HepG2 (cell line): ENCODE data around the gene AWAT1. TPM values are rescaled to one million over a fixed set of nuclear protein-coding genes. Genes with fewer than 3 reads are reported as not detected.

ENCODE experiments used
- ATAC-seq: fragments of 200-7000 bp; cut with Tn5 transposase; 3 replicates; pipeline ENCODE4 v1.9.1; 2020; ENCODE audit warnings: mild to moderate bottlenecking, moderate library complexity
- BruUV-seq: library from RNA; stranded (reverse); fragments of 400-500 nt; replicated peaks from 2 replicates; lab custom pipeline; 2021; lab: Mats Ljungman, UMichigan
- CTCF ChIA-PET: fragments of 300-600 bp; formaldehyde crosslinking; extraction: SDS; loops from one replicate; lab custom pipeline; 2021; ENCODE audit warnings: low total read pairs, inconsistent platforms, low intra/inter-chr PET ratio; lab: Yijun Ruan, JAX
- POLR2A ChIA-PET: fragments of 350-600 bp; sonication (Branson Sonifier 250); formaldehyde crosslinking; loops from one replicate; lab custom pipeline; 2020; ENCODE audit warnings: antibody characterized with exemption, inconsistent platforms; lab: Yijun Ruan, JAX
- DNase-seq: peaks from one replicate; pipeline ENCODE4 v3.0.0-alpha.2; 2015; ENCODE audit warnings: low spot score
- FAIRE-seq: peaks from 3 replicates; lab custom pipeline; 2011; peaks lifted over from hg19 to GRCh38; lab: Jason Lieb, UNC
- H2AFZ ChIP-seq: one replicate; pipeline ENCODE4 v1.6.1; 2011; ENCODE audit warnings: low read length, inconsistent platforms
- H3K27ac ChIP-seq: fragments of 300-600 bp; 3 replicates; pipeline ENCODE4 v1.8.0; 2011; ENCODE audit warnings: mixed run types, mild to moderate bottlenecking, mixed read lengths, low read length, inconsistent platforms; ENCODE audit not compliant: insufficient read depth; ENCODE audit errors: extremely low read length
- H3K27me3 ChIP-seq, 2 experiments: fragments of 200-600 bp in 1 of 2; 2 replicates in 1 of 2; 3 replicates in 1 of 2; pipeline versions ENCODE4 v1.6.0 to v1.8.0; 2011; ENCODE audit warnings: low read length in 2 of 2, mild to moderate bottlenecking in 2 of 2, moderate library complexity in 2 of 2, inconsistent platforms in 1 of 2; ENCODE audit not compliant: insufficient read depth in 2 of 2, control insufficient read depth in 1 of 2
- H3K36me3 ChIP-seq, 2 experiments: fragments of 200-600 bp in 1 of 2; replicated peaks in 1 of 2; 2 replicates in 1 of 2; 3 replicates in 1 of 2; pipeline versions ENCODE4 v1.5.1 to v1.8.0; 2011; ENCODE audit warnings: low read length in 2 of 2, inconsistent platforms in 1 of 2; ENCODE audit not compliant: insufficient read depth in 2 of 2, control insufficient read depth in 1 of 2
- H3K4me1 ChIP-seq: 2 replicates; pipeline ENCODE4 v1.5.1; 2012; ENCODE audit warnings: low read length, inconsistent platforms; ENCODE audit not compliant: insufficient read depth
- H3K4me2 ChIP-seq: 2 replicates; pipeline ENCODE4 v1.6.0; 2011; ENCODE audit warnings: low read depth, low read length, inconsistent platforms
- H3K4me3 ChIP-seq, 3 experiments: fragments of 200-600 bp in 1 of 3; sonication (generic), shearing (Covaris generic) in 1 of 3; replicated peaks in 1 of 3; 2 replicates each; pipeline ENCODE4 v1.5.1; 2011 to 2016; ENCODE audit warnings: low read length in 3 of 3, inconsistent platforms in 2 of 3, low read depth in 2 of 3, mild to moderate bottlenecking in 2 of 3, control low read depth in 1 of 3, mixed read lengths in 1 of 3; ENCODE audit not compliant: insufficient read depth in 1 of 3
- H3K79me2 ChIP-seq: one replicate; pipeline ENCODE4 v1.6.1; 2011; ENCODE audit warnings: low read length, inconsistent platforms; ENCODE audit not compliant: insufficient read depth
- H3K9ac ChIP-seq: 2 replicates; pipeline ENCODE4 v1.6.0; 2011; ENCODE audit warnings: mild to moderate bottlenecking, low read depth, low read length, inconsistent platforms; ENCODE audit not compliant: insufficient read depth
- H3K9me3 ChIP-seq: 2 replicates; pipeline ENCODE4 v1.5.1; 2012; ENCODE audit warnings: mild to moderate bottlenecking, low read length
- H4K20me1 ChIP-seq: 2 replicates; pipeline ENCODE4 v1.6.0; 2011; ENCODE audit warnings: inconsistent platforms, mild to moderate bottlenecking, low read length, moderate library complexity; ENCODE audit not compliant: insufficient read depth
- CENPX ChIP-seq: sonication (generic); formaldehyde crosslinking; IDR thresholded peaks from 2 replicates; pipeline ENCODE4 v1.9.0; 2021; ENCODE audit warnings: mild to moderate bottlenecking, missing genetic modification reagents, moderate library complexity
- FOXP1 ChIP-seq, 2 experiments: fragments of 450-650 bp in 1 of 2; IDR thresholded peaks; 2 replicates each; pipeline ENCODE4 v1.6.1; 2017 to 2018; ENCODE audit warnings: antibody characterized with exemption in 1 of 2
- KLF11 ChIP-seq: IDR thresholded peaks from 2 replicates; pipeline ENCODE4 v1.6.1; 2016; ENCODE audit warnings: missing compliant biosample characterization
- KLF13 ChIP-seq: sonication (generic); formaldehyde crosslinking; IDR thresholded peaks from 2 replicates; pipeline ENCODE4 v1.4.0; 2020; ENCODE audit warnings: mild to moderate bottlenecking, missing genetic modification reagents
- ZFP37 ChIP-seq: sonication (generic); formaldehyde crosslinking; IDR thresholded peaks from 2 replicates; pipeline ENCODE4 v1.4.0; 2020; ENCODE audit warnings: missing genetic modification reagents, borderline replicate concordance
- ZNF251 ChIP-seq: sonication (generic); formaldehyde crosslinking; IDR thresholded peaks from 2 replicates; pipeline ENCODE4 v1.9.0; 2021; ENCODE audit warnings: mild to moderate bottlenecking, missing genetic modification reagents
- ZNF335 ChIP-seq: sonication (generic); formaldehyde crosslinking; IDR thresholded peaks from 2 replicates; pipeline ENCODE4 v1.4.0; 2020; ENCODE audit warnings: missing genetic modification reagents
- ZNF720 ChIP-seq: sonication (generic); formaldehyde crosslinking; IDR thresholded peaks from 2 replicates; pipeline ENCODE4 v1.4.0; 2020; ENCODE audit warnings: missing genetic modification reagents
- ZNF850 ChIP-seq: sonication (generic); formaldehyde crosslinking; conservative IDR thresholded peaks from 2 replicates; pipeline ENCODE4 v1.9.0; 2021; ENCODE audit warnings: mild to moderate bottlenecking, missing genetic modification reagents
- WGBS: methylation state at CpG from one replicate; pipeline ENCODE4 v1.1.6; 2017; ENCODE audit warnings: low lambda C conversion rate; 5-methylcytosine and 5-hydroxymethylcytosine counted together
- in situ Hi-C: cut with HindIII; loops from 2 replicates; pipeline ENCODE4 v1.10.0; 2017; ENCODE audit warnings: low pct_unique_long_range_greater_than_20kb; ENCODE audit not compliant: extremely low pct_ligation_motif_present
- intact Hi-C: fragments of 100-400 bp; cut with micrococcal nuclease; formaldehyde crosslinking; loops from one replicate; pipeline ENCODE4 v1.10.0; 2022; ENCODE audit not compliant: unreplicated experiment
- polyA plus RNA-seq, 8 experiments: library from polyadenylated mRNA; depleted of rRNA in 3 of 8; stranded (reverse) in 7 of 8; unstranded in 1 of 8; fragments of >200 nt; fragmentation: Illumina TruSeq in 4 of 8; extraction: Trizol in 4 of 8; gene quantifications; 2 replicates each; pipeline versions ENCODE4 v1.2.1 to v1.2.3, GENCODE V29; 2011 to 2016; ENCODE audit warnings: low read depth in 4 of 8, missing spikeins in 1 of 8, mixed read lengths in 1 of 8; ENCODE audit not compliant: insufficient read depth in 1 of 8
- total RNA-seq, 5 experiments: library from RNA; depleted of rRNA; stranded (reverse); fragments of >200 nt; fragmentation: Illumina TruSeq; extraction: Trizol; gene quantifications; 2 replicates each; pipeline ENCODE4 v1.2.3, GENCODE V29; 2016; ENCODE audit warnings: low read depth in 1 of 5
- TF ChIP-seq, protein P1 (sequence below): sonication (generic); formaldehyde crosslinking; IDR thresholded peaks from 2 replicates; pipeline ENCODE4 v1.8.0; 2022; ENCODE audit warnings: mild to moderate bottlenecking, missing genetic modification reagents, moderate library complexity
- TF ChIP-seq, protein P2 (sequence below): sonication (generic); formaldehyde crosslinking; IDR thresholded peaks from 2 replicates; pipeline ENCODE4 v1.8.0; 2022; ENCODE audit warnings: mild to moderate bottlenecking, missing genetic modification reagents
- TF ChIP-seq, protein P3 (sequence below): sonication (generic); formaldehyde crosslinking; IDR thresholded peaks from 2 replicates; pipeline ENCODE4 v1.5.0; 2020; ENCODE audit warnings: mild to moderate bottlenecking, missing genetic modification reagents
- TF ChIP-seq, protein P4 (sequence below): sonication (generic); formaldehyde crosslinking; conservative IDR thresholded peaks from 2 replicates; pipeline ENCODE4 v1.4.0; 2020; ENCODE audit warnings: mild to moderate bottlenecking, missing genetic modification reagents, moderate library complexity
- TF ChIP-seq, protein P5 (sequence below): sonication (generic); formaldehyde crosslinking; IDR thresholded peaks from 2 replicates; pipeline ENCODE4 v1.5.1; 2020; ENCODE audit warnings: missing genetic modification reagents, mild to moderate bottlenecking, borderline replicate concordance

Gene AWAT1
- total and polyA plus RNA-seq, 2 of the 13 experiments (the other 11 are each of a cell fraction or from before 2014, with no cell fraction given) = not detected

DNA sequence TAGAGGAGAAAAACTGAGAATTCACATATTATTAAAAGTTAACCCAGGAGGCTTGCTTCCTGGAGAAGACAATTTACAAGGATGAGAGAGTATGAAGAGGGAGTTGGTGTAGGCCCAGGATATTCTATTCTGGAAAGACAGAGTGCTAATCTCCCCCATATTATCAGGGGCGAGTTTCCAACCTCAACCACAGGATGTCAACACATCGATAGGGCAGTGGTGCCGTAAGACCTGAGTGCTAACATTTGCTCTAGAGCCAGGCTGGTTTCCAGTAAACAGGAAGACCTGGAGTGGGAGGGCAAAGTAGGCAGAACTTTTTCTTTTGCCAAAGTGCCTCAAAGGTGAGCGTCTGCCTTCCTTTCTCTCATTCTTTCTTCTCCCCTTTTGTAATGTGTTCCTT, 2.8 kb upstream of the AWAT1 start:
- no peaks in the 10 kb centered on the region for H4K20me1 ChIP-seq
- intact Hi-C loops = no loop called here
- BruUV-seq = no TSS peak
- ATAC-seq (peak; percentile 57; the same call in 1 of the 3 replicates), DNase-seq (no peak), FAIRE-seq (no peak)
- H3K79me2 ChIP-seq = no peaks in the 10 kb centered on the region
- CTCF ChIA-PET = no interaction called here
- POLR2A ChIA-PET = no interaction called here
- H3K9ac ChIP-seq = no peak overlapping the region
- no peaks in the 10 kb centered on the region; a peak in 1 of 5 replicates for H3K27me3 ChIP-seq
- TF ChIP-seq, protein P1, sequence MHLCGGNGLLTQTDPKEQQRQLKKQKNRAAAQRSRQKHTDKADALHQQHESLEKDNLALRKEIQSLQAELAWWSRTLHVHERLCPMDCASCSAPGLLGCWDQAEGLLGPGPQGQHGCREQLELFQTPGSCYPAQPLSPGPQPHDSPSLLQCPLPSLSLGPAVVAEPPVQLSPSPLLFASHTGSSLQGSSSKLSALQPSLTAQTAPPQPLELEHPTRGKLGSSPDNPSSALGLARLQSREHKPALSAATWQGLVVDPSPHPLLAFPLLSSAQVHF = no peak
- no peak for TF ChIP-seq KLF11 (CRISPR knock-in tag)
- no peak for TF ChIP-seq ZFP37 (CRISPR knock-in tag)
- TF ChIP-seq CENPX = no peak
- TF ChIP-seq, protein P2, sequence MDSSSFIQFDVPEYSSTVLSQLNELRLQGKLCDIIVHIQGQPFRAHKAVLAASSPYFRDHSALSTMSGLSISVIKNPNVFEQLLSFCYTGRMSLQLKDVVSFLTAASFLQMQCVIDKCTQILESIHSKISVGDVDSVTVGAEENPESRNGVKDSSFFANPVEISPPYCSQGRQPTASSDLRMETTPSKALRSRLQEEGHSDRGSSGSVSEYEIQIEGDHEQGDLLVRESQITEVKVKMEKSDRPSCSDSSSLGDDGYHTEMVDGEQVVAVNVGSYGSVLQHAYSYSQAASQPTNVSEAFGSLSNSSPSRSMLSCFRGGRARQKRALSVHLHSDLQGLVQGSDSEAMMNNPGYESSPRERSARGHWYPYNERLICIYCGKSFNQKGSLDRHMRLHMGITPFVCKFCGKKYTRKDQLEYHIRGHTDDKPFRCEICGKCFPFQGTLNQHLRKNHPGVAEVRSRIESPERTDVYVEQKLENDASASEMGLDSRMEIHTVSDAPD (CRISPR knock-in tag) = no peak
- no peak for TF ChIP-seq FOXP1 (IDR thresholded peaks at IDR 0.05)
- peak; percentile 14; the same call in 1 of the 2 replicates for TF ChIP-seq FOXP1 (CRISPR knock-in tag; IDR thresholded peaks at IDR 0.05)
- TF ChIP-seq, protein P3, sequence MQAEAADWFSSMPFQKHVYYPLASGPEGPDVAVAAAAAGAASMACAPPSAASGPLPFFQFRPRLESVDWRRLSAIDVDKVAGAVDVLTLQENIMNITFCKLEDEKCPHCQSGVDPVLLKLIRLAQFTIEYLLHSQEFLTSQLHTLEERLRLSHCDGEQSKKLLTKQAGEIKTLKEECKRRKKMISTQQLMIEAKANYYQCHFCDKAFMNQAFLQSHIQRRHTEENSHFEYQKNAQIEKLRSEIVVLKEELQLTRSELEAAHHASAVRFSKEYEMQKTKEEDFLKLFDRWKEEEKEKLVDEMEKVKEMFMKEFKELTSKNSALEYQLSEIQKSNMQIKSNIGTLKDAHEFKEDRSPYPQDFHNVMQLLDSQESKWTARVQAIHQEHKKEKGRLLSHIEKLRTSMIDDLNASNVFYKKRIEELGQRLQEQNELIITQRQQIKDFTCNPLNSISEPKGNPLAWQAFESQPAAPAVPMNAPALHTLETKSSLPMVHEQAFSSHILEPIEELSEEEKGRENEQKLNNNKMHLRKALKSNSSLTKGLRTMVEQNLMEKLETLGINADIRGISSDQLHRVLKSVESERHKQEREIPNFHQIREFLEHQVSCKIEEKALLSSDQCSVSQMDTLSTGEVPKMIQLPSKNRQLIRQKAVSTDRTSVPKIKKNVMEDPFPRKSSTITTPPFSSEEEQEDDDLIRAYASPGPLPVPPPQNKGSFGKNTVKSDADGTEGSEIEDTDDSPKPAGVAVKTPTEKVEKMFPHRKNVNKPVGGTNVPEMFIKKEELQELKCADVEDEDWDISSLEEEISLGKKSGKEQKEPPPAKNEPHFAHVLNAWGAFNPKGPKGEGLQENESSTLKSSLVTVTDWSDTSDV (CRISPR knock-in tag) = no peak
- no peak for TF ChIP-seq ZNF335 (CRISPR knock-in tag)
- no peak for TF ChIP-seq KLF13 (CRISPR knock-in tag)
- TF ChIP-seq, protein P4, sequence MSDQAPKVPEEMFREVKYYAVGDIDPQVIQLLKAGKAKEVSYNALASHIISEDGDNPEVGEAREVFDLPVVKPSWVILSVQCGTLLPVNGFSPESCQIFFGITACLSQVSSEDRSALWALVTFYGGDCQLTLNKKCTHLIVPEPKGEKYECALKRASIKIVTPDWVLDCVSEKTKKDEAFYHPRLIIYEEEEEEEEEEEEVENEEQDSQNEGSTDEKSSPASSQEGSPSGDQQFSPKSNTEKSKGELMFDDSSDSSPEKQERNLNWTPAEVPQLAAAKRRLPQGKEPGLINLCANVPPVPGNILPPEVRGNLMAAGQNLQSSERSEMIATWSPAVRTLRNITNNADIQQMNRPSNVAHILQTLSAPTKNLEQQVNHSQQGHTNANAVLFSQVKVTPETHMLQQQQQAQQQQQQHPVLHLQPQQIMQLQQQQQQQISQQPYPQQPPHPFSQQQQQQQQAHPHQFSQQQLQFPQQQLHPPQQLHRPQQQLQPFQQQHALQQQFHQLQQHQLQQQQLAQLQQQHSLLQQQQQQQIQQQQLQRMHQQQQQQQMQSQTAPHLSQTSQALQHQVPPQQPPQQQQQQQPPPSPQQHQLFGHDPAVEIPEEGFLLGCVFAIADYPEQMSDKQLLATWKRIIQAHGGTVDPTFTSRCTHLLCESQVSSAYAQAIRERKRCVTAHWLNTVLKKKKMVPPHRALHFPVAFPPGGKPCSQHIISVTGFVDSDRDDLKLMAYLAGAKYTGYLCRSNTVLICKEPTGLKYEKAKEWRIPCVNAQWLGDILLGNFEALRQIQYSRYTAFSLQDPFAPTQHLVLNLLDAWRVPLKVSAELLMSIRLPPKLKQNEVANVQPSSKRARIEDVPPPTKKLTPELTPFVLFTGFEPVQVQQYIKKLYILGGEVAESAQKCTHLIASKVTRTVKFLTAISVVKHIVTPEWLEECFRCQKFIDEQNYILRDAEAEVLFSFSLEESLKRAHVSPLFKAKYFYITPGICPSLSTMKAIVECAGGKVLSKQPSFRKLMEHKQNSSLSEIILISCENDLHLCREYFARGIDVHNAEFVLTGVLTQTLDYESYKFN (CRISPR knock-in tag) = 0 out of 2 replicates have a peak, but pooled peaks have one; percentile 12
- TF ChIP-seq ZNF251 = no peak
- TF ChIP-seq ZNF850 (CRISPR knock-in tag) = no peak
- TF ChIP-seq, protein P5, sequence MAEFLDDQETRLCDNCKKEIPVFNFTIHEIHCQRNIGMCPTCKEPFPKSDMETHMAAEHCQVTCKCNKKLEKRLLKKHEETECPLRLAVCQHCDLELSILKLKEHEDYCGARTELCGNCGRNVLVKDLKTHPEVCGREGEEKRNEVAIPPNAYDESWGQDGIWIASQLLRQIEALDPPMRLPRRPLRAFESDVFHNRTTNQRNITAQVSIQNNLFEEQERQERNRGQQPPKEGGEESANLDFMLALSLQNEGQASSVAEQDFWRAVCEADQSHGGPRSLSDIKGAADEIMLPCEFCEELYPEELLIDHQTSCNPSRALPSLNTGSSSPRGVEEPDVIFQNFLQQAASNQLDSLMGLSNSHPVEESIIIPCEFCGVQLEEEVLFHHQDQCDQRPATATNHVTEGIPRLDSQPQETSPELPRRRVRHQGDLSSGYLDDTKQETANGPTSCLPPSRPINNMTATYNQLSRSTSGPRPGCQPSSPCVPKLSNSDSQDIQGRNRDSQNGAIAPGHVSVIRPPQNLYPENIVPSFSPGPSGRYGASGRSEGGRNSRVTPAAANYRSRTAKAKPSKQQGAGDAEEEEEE = no peak
- no peak for TF ChIP-seq ZNF720 (CRISPR knock-in tag)
- TF ChIP-seq, all 625 proteins: peak for 2
- no peaks in the 10 kb centered on the region for H3K9me3 ChIP-seq
- 16% methylated on average over 4 of the region's 4 CpGs for WGBS
- in situ Hi-C loops = no loop called here
- no peak overlapping the region for H3K4me3 ChIP-seq
- H3K36me3 ChIP-seq = no peaks in the 10 kb centered on the region
- no peaks in the 10 kb centered on the region; the same call in 1 of the 2 replicates for H3K4me1 ChIP-seq
- H3K4me2 ChIP-seq = peak overlapping the region; percentile 33; the same call in 1 of the 2 replicates
- H2AFZ ChIP-seq = no peak overlapping the region
- no peak overlapping the region for H3K27ac ChIP-seq
